OCI-M2 (cell line): ENCODE measurements around the gene KIF17.

Experiments
- DNase-seq: peaks from one replicate; lab custom pipeline; 2025; ENCODE audit not compliant: unreplicated experiment; lab: John Stamatoyannopoulos, UW

The KIF17 gene

GRCh38 chr1:20711285-20712214 is 6.3 kb downstream of the KIF17 start:
- no peak for DNase-seq

GRCh38 chr1:20710469-20711284 is 7.1 kb downstream of the KIF17 start:
- no peak for DNase-seq

- DNase-seq, result no peak
Measured at GRCh38 chr1:20709868-20710267, 7.9 kb downstream of the KIF17 start.

GRCh38 chr1:20708891-20709290 is 8.9 kb downstream of the KIF17 start:
- no peak for DNase-seq

- DNase-seq, result no peak
Measured at GRCh38 chr1:20708057-20708456, 9.8 kb downstream of the KIF17 start.

GRCh38 chr1:20706841-20707240 is 11.0 kb downstream of the KIF17 start:
- DNase-seq, result no peak

- no peak for DNase-seq
Measured at GRCh38 chr1:20705203-20705755, 12.5 kb downstream of the KIF17 start.

GRCh38 chr1:20704390-20705202 is 13.2 kb downstream of the KIF17 start:
- no peak for DNase-seq

GRCh38 chr1:20703124-20703756 is 14.6 kb downstream of the KIF17 start:
- DNase-seq, result no peak

- no peak for DNase-seq
Measured at GRCh38 chr1:20702416-20702815, 15.4 kb downstream of the KIF17 start.

- DNase-seq, result no peak
Measured at GRCh38 chr1:20701847-20702246, 16.0 kb downstream of the KIF17 start.

- no peak for DNase-seq
Measured at GRCh38 chr1:20701446-20701845, 16.4 kb downstream of the KIF17 start.

- no peak for DNase-seq
Measured at GRCh38 chr1:20700636-20701215, 17.1 kb downstream of the KIF17 start.

- DNase-seq, result no peak
Measured at GRCh38 chr1:20699558-20699957, 18.2 kb downstream of the KIF17 start.

- DNase-seq, result no peak
Measured at GRCh38 chr1:20698195-20698910, 19.5 kb downstream of the KIF17 start.

GRCh38 chr1:20697563-20697962 is 20.2 kb downstream of the KIF17 start:
- no peak for DNase-seq

- DNase-seq, result peak; percentile 38
Measured at GRCh38 chr1:20696397-20697333, 21.1 kb downstream of the KIF17 start.

GRCh38 chr1:20695515-20695914 is 22.3 kb downstream of the KIF17 start:
- no peak for DNase-seq
